Activated T-cell treated with anti-CD3 and anti-CD28 coated beads for 24 hours (primary cell): ENCODE results near the gene GALNT13.

Experiments
- DNase-seq: peaks from one replicate; pipeline ENCODE4 v3.0.0-alpha.2; 2020; ENCODE audit warnings: low read depth

Gene GALNT13

GRCh38 chr2:153871231-153872221, at the start of gene GALNT13:
Gene GALNT13 (plus strand): TSS chr2:153871922.
- no peak for DNase-seq

GRCh38 chr2:153823880-153824279, 47.8 kb upstream of the GALNT13 start:
- DNase-seq = no peak

GRCh38 chr2:153828335-153828734, 43.4 kb upstream of the GALNT13 start:
- DNase-seq = no peak

GRCh38 chr2:153834662-153835061, 37.1 kb upstream of the GALNT13 start:
- DNase-seq = no peak

- DNase-seq = no peak
These were observed 13.5 kb upstream of the GALNT13 start for GRCh38 chr2:153858250-153858649.

- no peak for DNase-seq
These were observed 7.7 kb upstream of the GALNT13 start for GRCh38 chr2:153864022-153864421.

- DNase-seq = no peak
These were observed 5.1 kb upstream of the GALNT13 start for GRCh38 chr2:153866595-153866994.

GRCh38 chr2:153870308-153870707, 1.4 kb upstream of the GALNT13 start:
- no peak for DNase-seq

GRCh38 chr2:153872311-153873051, 759 bp downstream of the GALNT13 start:
- no peak for DNase-seq

GRCh38 chr2:153873052-153874048, 1.6 kb downstream of the GALNT13 start:
- no peak for DNase-seq

- no peak for DNase-seq
These were observed 4.2 kb downstream of the GALNT13 start for GRCh38 chr2:153875801-153876466.

GRCh38 chr2:153880926-153881325, 9.2 kb downstream of the GALNT13 start:
- DNase-seq = no peak

- no peak for DNase-seq
These were observed 15.1 kb downstream of the GALNT13 start for GRCh38 chr2:153886833-153887232.

- DNase-seq = no peak
These were observed 18.9 kb downstream of the GALNT13 start for GRCh38 chr2:153890576-153890975.

GRCh38 chr2:153891051-153891450, 19.3 kb downstream of the GALNT13 start:
- no peak for DNase-seq

GRCh38 chr2:153912798-153913396, 41.2 kb downstream of the GALNT13 start:
- no peak for DNase-seq

GRCh38 chr2:153917570-153917969, 45.8 kb downstream of the GALNT13 start:
- no peak for DNase-seq

- no peak for DNase-seq
These were observed 63.8 kb downstream of the GALNT13 start for GRCh38 chr2:153935511-153935910.

GRCh38 chr2:153939124-153939796, 67.5 kb downstream of the GALNT13 start:
- no peak for DNase-seq

GRCh38 chr2:153940511-153940910, 68.8 kb downstream of the GALNT13 start:
- no peak for DNase-seq
